DND-41 (cell line): Measurements from ENCODE around the gene CYSRT1.

Source experiments
- ATAC-seq: fragments of 200-7000 bp; cut with Tn5 transposase; 3 replicates; pipeline ENCODE4 v1.9.1; 2021; ENCODE audit warnings: low read depth; ENCODE audit not compliant: insufficient read depth
- DNase-seq: peaks from one replicate; pipeline ENCODE4 v3.0.0-alpha.2; 2020
- H2AFZ ChIP-seq: 2 replicates; pipeline ENCODE4 v1.6.0; 2012; ENCODE audit warnings: low read depth, low read length
- H3K27ac ChIP-seq: 2 replicates; pipeline ENCODE4 v1.5.1; 2012; ENCODE audit warnings: low read length, inconsistent platforms
- H3K27me3 ChIP-seq: fragments of 200-600 bp; sonication (generic); 2 replicates; pipeline ENCODE4 v1.6.0; 2012; ENCODE audit warnings: low read length, mild to moderate bottlenecking, inconsistent platforms; ENCODE audit not compliant: insufficient read depth, poor library complexity
- H3K36me3 ChIP-seq: 2 replicates; pipeline ENCODE4 v1.5.1; 2012; ENCODE audit warnings: low read length, inconsistent platforms; ENCODE audit not compliant: insufficient read depth
- H3K4me1 ChIP-seq: 2 replicates; pipeline ENCODE4 v1.5.1; 2012; ENCODE audit warnings: mild to moderate bottlenecking, low read length; ENCODE audit not compliant: insufficient read depth
- H3K4me2 ChIP-seq: 2 replicates; pipeline ENCODE4 v1.6.0; 2012; ENCODE audit warnings: mild to moderate bottlenecking, moderate library complexity, low read length, inconsistent platforms; ENCODE audit not compliant: insufficient read depth
- H3K4me3 ChIP-seq, 2 experiments: fragments of 200-600 bp in 1 of 2; shearing (Covaris generic) in 1 of 2; 2 replicates each; pipeline ENCODE4 v1.5.1; 2012 to 2016; ENCODE audit warnings: inconsistent platforms in 2 of 2, low read length in 2 of 2, mild to moderate bottlenecking in 2 of 2, low read depth in 1 of 2, moderate library complexity in 1 of 2
- H3K79me2 ChIP-seq: 2 replicates; pipeline ENCODE4 v1.6.0; 2012; ENCODE audit warnings: low read length, inconsistent platforms; ENCODE audit not compliant: insufficient read depth
- H3K9ac ChIP-seq: 2 replicates; pipeline ENCODE4 v1.6.0; 2012; ENCODE audit warnings: low read depth, mild to moderate bottlenecking, inconsistent platforms, low read length, moderate library complexity
- H3K9me3 ChIP-seq: 2 replicates; pipeline ENCODE4 v1.5.1; 2012; ENCODE audit warnings: low read length, moderate library complexity, mild to moderate bottlenecking, inconsistent platforms; ENCODE audit not compliant: insufficient read depth, severe bottlenecking
- H4K20me1 ChIP-seq: 2 replicates; pipeline ENCODE4 v1.6.0; 2012; ENCODE audit warnings: low read length; ENCODE audit not compliant: insufficient read depth
- EZH2 ChIP-seq: IDR thresholded peaks from 3 replicates; pipeline ENCODE4 v1.6.1; 2012; ENCODE audit warnings: borderline replicate concordance, low read depth, mild to moderate bottlenecking, moderate library complexity, low read length, inconsistent platforms; ENCODE audit not compliant: severe bottlenecking
- TF ChIP-seq, protein P1 (sequence below): IDR thresholded peaks from 2 replicates; pipeline ENCODE4 v1.5.1; 2012; ENCODE audit warnings: borderline replicate concordance, low read length, moderate library complexity, mild to moderate bottlenecking; ENCODE audit not compliant: poor library complexity, severe bottlenecking; ENCODE audit errors: extremely low read depth

Gene CYSRT1

DNA sequence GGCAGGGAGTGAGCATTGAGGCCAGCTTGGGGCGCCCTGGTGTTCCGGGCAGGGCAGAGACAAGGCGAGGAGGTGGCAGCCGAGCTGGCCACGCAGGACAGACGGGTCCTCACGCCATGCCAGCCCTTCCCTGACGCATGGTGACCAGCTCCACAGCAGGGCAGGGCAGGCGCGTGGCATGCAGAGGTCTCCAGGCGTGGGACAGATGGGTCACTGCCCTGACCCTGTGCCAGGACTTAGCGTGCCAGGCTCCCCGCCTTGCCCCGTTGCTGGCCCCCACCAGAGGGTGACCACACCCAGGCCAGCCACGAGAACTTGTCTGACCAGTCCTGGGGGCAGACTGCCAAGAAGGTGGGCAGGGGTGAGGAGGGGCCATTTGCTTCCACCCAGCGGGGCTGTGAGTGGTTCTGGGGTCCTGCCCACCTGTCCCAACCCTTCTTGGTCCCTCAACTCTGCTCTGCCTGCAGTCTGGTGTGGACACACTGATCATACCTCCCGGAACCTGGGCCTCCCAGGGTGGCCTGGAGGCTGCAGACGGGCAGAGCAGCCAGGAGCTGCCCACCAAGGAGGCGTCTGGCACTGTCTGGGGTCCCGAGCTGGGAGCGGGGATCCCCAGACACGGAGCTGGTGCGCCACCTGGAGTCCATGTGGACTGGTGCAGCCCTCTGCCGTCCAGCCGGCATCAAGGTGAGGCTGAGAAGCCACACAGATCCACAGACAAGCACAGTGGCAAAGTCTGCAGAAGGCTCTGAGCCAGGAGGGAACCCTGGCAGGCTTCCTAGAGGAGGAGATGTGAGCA, 2.3 kb downstream of the CYSRT1 start, which contains the start of gene RNF224:
RNF224 (plus strand) TSS at position 449 of the 799 bp plus-strand sequence. CDS start 834 bp downstream, outside the sequence.
- Histone ChIP-seq H3K9ac (no peak within 1 kb of the TSS), H3K36me3 (no peaks in the 10 kb centered on the region), H4K20me1 (no peaks in the 10 kb centered on the region), H3K27ac (no peak within 1 kb of the TSS), H3K9me3 (no peaks in the 10 kb centered on the region), H3K27me3 (no peaks in the 10 kb centered on the region), H2AFZ (no peak within 1 kb of the TSS), H3K4me2 (no peak within 1 kb of the TSS), H3K4me3 (no peak within 1 kb of the TSS), H3K79me2 (no peaks in the 10 kb centered on the region), H3K4me1 (peaks cover 20% of the 10 kb centered on the region)
- TF ChIP-seq EZH2, result no peak
- TF ChIP-seq, protein P1, sequence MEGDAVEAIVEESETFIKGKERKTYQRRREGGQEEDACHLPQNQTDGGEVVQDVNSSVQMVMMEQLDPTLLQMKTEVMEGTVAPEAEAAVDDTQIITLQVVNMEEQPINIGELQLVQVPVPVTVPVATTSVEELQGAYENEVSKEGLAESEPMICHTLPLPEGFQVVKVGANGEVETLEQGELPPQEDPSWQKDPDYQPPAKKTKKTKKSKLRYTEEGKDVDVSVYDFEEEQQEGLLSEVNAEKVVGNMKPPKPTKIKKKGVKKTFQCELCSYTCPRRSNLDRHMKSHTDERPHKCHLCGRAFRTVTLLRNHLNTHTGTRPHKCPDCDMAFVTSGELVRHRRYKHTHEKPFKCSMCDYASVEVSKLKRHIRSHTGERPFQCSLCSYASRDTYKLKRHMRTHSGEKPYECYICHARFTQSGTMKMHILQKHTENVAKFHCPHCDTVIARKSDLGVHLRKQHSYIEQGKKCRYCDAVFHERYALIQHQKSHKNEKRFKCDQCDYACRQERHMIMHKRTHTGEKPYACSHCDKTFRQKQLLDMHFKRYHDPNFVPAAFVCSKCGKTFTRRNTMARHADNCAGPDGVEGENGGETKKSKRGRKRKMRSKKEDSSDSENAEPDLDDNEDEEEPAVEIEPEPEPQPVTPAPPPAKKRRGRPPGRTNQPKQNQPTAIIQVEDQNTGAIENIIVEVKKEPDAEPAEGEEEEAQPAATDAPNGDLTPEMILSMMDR, result peak; percentile 91
- ATAC-seq (peak; percentile 69), DNase-seq (peak; percentile 81)

- no peaks in the 10 kb centered on the region for H3K79me2 ChIP-seq
These were observed 3.0 kb downstream of the CYSRT1 start for GRCh38 chr9:137227853-137228505.

GRCh38 chr9:137228506-137228967, 3.6 kb downstream of the CYSRT1 start:
- ATAC-seq, result no peak
- no peak overlapping the region for H3K4me2 ChIP-seq
- no peaks in the 10 kb centered on the region for H3K79me2 ChIP-seq
- H3K4me1 ChIP-seq, result peaks cover 12% of the 10 kb centered on the region
- H2AFZ ChIP-seq, result no peak overlapping the region
- no peaks in the 10 kb centered on the region for H3K36me3 ChIP-seq
- H3K9ac ChIP-seq, result no peak overlapping the region
- H3K27ac ChIP-seq, result no peak overlapping the region
- no peak for TF ChIP-seq EZH2
- TF ChIP-seq, protein P1, result no peak
- H3K9me3 ChIP-seq, result no peaks in the 10 kb centered on the region
- H3K4me3 ChIP-seq, result no peak overlapping the region
- no peak for DNase-seq
- no peaks in the 10 kb centered on the region for H3K27me3 ChIP-seq
- H4K20me1 ChIP-seq, result no peaks in the 10 kb centered on the region

More at GRCh38 chr9:137227853-137228505, 3.0 kb downstream of the CYSRT1 start:
- Histone ChIP-seq H3K9ac (no peak overlapping the region), H3K27me3 (no peaks in the 10 kb centered on the region), H4K20me1 (no peaks in the 10 kb centered on the region), H3K4me1 (peaks cover 14% of the 10 kb centered on the region), H2AFZ (no peak overlapping the region), H3K4me2 (no peak overlapping the region), H3K36me3 (no peaks in the 10 kb centered on the region), H3K4me3 (no peak overlapping the region), H3K27ac (no peak overlapping the region), H3K9me3 (no peaks in the 10 kb centered on the region)
- TF ChIP-seq EZH2, result no peak
- TF ChIP-seq, protein P1, result no peak
- DNase-seq, result no peak
- no peak for ATAC-seq
